CD4-positive, alpha-beta T cell (primary cell): ENCODE results near the gene WAC. TPM values are rescaled to one million over a fixed set of nuclear protein-coding genes. Genes with fewer than 3 reads are reported as not detected.

Experiments used
- ATAC-seq: fragments of 200-7000 bp; cut with Tn5 transposase; one replicate; pipeline ENCODE4 v1.10.0; 2022; ENCODE audit warnings: mild to moderate bottlenecking; ENCODE audit not compliant: poor library complexity
- CTCF ChIA-PET: fragments of 350-600 bp; sonication (Branson Sonifier 250); formaldehyde crosslinking; loops from one replicate; lab custom pipeline; 2021; ENCODE audit warnings: antibody characterized with exemption, inconsistent platforms; lab: Charles Lee
- POLR2A ChIA-PET: fragments of 350-600 bp; sonication (Branson Sonifier 250); formaldehyde crosslinking; loops from one replicate; lab custom pipeline; 2021; ENCODE audit warnings: antibody characterized with exemption, inconsistent platforms; lab: Charles Lee
- DNase-seq, 14 experiments: peaks; one replicate each; pipeline ENCODE4 v3.0.0-alpha.2; 2013 to 2020; ENCODE audit warnings: mixed read lengths in 2 of 14
- H3K27ac ChIP-seq, 2 donors: one replicate each; pipeline versions ENCODE4 v1.5.1 to v1.7.0; 2013; ENCODE audit warnings: low read length in 2 of 2, low read depth in 1 of 2, mild to moderate bottlenecking in 1 of 2
- H3K27me3 ChIP-seq, 2 experiments: 1 replicate in 1 of 2; 2 replicates in 1 of 2; pipeline versions ENCODE4 v1.6.1 to v1.7.0; 2013; ENCODE audit warnings: low read length in 2 of 2, control low read depth in 1 of 2, mild to moderate bottlenecking in 1 of 2, moderate library complexity in 1 of 2; ENCODE audit not compliant: insufficient read depth in 2 of 2, control insufficient read depth in 1 of 2
- H3K36me3 ChIP-seq: one replicate; pipeline ENCODE4 v1.6.1; 2013; ENCODE audit warnings: low read length, control low read depth; ENCODE audit not compliant: insufficient read depth
- H3K4me1 ChIP-seq: one replicate; pipeline ENCODE4 v1.6.1; 2013; ENCODE audit warnings: low read length, control low read depth; ENCODE audit not compliant: insufficient read depth
- H3K4me3 ChIP-seq: one replicate; pipeline ENCODE4 v1.5.1; 2013; ENCODE audit warnings: mild to moderate bottlenecking, low read length, moderate library complexity
- H3K9me3 ChIP-seq, 2 experiments: 1 replicate in 1 of 2; 2 replicates in 1 of 2; pipeline versions ENCODE4 v1.6.1 to v1.7.0; 2013; ENCODE audit warnings: low read length in 2 of 2, mild to moderate bottlenecking in 2 of 2, control low read depth in 1 of 2, moderate library complexity in 1 of 2; ENCODE audit not compliant: control insufficient read depth in 1 of 2, insufficient read depth in 1 of 2
- H3K27ac Mint-ChIP-seq: one replicate; pipeline ENCODE4 v1.8.0; 2020; ENCODE audit warnings: mixed read lengths
- H3K27me3 Mint-ChIP-seq: one replicate; pipeline ENCODE4 v1.8.0; 2021; ENCODE audit warnings: mixed read lengths
- H3K36me3 Mint-ChIP-seq: one replicate; pipeline ENCODE4 v1.8.0; 2021; ENCODE audit warnings: low read depth, mixed read lengths
- H3K4me1 Mint-ChIP-seq: one replicate; pipeline ENCODE4 v1.8.0; 2021; ENCODE audit warnings: low read depth, mixed read lengths
- H3K4me3 Mint-ChIP-seq: one replicate; pipeline ENCODE4 v1.8.0; 2020; ENCODE audit warnings: mild to moderate bottlenecking, mixed read lengths
- H3K9me3 Mint-ChIP-seq: one replicate; pipeline ENCODE4 v1.8.0; 2020; ENCODE audit warnings: mixed read lengths
- intact Hi-C, 2 experiments: fragments of 100-400 bp; cut with DNase I in 1 of 2; cut with micrococcal nuclease in 1 of 2; formaldehyde crosslinking; loops; one replicate each; pipeline versions ENCODE4 v1.15.1 to v1.9.0; 2023 to 2025; cut with DNase I, micrococcal nuclease
- total RNA-seq, 174 experiments: library from RNA in 2 of 174; stranded (reverse) in 2 of 174; gene quantifications; one replicate each; pipeline ENCODE4 v1.2.3 and lab custom pipeline; 2021 to 2026
- TF ChIP-seq, protein P1 (sequence below): fragments of 200-600 bp; IDR thresholded peaks from one replicate; pipeline ENCODE4 v1.8.0; 2022; ENCODE audit warnings: antibody characterized with exemption, mild to moderate bottlenecking

The WAC gene
- total RNA-seq, 2 experiments from 2014 or later: 169 to 177 TPM

DNA sequence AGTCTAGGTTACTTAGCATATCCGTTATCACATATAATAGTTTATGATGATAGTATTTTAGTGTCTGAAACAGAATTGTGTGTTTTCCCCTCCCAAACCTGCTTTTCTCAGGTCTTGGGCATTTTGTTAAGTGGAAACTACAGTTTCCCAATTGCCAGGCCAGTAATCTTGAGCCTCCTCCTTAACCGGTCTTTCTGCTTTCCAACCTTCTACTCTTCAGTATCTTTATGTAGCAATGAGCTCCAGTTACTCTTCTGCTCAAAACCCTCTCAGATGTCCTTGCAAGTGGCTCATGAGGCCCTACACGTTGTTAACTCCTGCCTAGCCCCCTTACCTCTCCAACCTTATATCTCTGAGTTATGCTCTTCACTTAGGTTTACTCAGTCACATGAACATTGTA lies 22.0 kb downstream of the WAC start:
- POLR2A ChIA-PET: interaction anchor here (0.7 to 1.7 kb wide), 3 partner anchors 9 to 342 kb away, joined by 3 to 6 read pairs (median 5); no protein-coding TSS in a partner anchor
- Histone ChIP-seq H3K9me3 (no peaks in the 10 kb centered on the region), H3K36me3 (peaks cover 74% of the 10 kb centered on the region), H3K4me3 (no peak overlapping the region), H3K27ac (no peak overlapping the region), H3K27me3 (no peaks in the 10 kb centered on the region), H3K4me1 (peaks cover 28% of the 10 kb centered on the region)
- Mint-ChIP-seq H3K36me3 (peaks cover 97% of the 10 kb centered on the region), H3K4me3 (peak overlapping the region; percentile 16), H3K9me3 (no peaks in the 10 kb centered on the region), H3K27me3 (no peaks in the 10 kb centered on the region), H3K27ac (peak overlapping the region; percentile 2), H3K4me1 (peaks cover 95% of the 10 kb centered on the region)
- intact Hi-C loops: no loop called here
- ATAC-seq: no peak
- DNase-seq: no peak
- TF ChIP-seq, protein P1, sequence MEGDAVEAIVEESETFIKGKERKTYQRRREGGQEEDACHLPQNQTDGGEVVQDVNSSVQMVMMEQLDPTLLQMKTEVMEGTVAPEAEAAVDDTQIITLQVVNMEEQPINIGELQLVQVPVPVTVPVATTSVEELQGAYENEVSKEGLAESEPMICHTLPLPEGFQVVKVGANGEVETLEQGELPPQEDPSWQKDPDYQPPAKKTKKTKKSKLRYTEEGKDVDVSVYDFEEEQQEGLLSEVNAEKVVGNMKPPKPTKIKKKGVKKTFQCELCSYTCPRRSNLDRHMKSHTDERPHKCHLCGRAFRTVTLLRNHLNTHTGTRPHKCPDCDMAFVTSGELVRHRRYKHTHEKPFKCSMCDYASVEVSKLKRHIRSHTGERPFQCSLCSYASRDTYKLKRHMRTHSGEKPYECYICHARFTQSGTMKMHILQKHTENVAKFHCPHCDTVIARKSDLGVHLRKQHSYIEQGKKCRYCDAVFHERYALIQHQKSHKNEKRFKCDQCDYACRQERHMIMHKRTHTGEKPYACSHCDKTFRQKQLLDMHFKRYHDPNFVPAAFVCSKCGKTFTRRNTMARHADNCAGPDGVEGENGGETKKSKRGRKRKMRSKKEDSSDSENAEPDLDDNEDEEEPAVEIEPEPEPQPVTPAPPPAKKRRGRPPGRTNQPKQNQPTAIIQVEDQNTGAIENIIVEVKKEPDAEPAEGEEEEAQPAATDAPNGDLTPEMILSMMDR: no peak
- CTCF ChIA-PET: interaction anchor here (1.5 kb wide), 1 partner anchor 9 kb away, joined by 5 read pairs; no protein-coding TSS in a partner anchor

DNA sequence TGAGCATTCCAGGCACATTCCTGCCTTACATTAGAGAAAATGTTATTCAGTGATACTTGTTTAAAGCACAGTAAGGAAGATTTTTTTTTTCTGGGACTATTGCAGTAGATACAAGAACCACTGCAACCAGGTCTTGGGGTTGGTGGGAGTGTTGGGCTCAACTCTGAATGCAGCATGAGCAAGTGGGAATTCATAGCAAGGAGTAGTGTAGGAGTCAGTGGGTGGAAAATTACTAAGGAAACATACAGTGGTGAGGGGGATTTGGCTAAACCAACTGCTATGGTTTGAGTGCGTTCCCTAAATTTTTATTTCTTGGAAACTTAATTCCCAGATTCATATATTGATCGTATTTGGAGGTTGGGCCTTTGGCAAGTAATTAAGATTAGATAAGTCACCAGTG lies 22.4 kb downstream of the WAC start:
- no peak for ATAC-seq
- intact Hi-C loops: no loop called here
- H3K9me3 Mint-ChIP-seq: no peaks in the 10 kb centered on the region

DNA sequence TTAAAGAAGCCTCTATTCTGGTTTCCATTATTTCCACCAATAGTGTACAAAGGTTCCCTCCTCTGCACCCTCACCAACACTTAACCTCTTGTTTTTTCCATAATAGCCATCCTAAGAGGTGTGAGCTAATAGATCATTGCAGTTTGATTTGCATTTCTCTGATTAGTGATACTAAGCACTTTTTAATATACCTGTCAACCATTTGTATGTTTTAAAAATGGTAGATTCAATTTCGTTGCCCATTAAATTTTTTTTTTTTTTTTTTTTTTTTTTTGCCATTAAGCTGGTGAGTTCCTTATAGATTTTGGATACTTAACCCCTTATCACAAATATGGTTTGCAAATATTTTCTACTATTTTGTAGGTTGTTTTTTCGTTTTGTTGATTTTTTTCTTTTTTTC lies 23.2 kb downstream of the WAC start:
- no peaks in the 10 kb centered on the region for H3K27me3 ChIP-seq
- H3K4me3 ChIP-seq: no peak overlapping the region
- intact Hi-C loops: no loop called here
- H3K36me3 ChIP-seq: peaks cover 74% of the 10 kb centered on the region
- H3K4me1 ChIP-seq: peaks cover 34% of the 10 kb centered on the region
- H3K27ac ChIP-seq: no peak overlapping the region
- no peak for DNase-seq
- CTCF ChIA-PET: interaction anchor here (0.9 kb wide), 1 partner anchor 10 kb away, joined by 3 read pairs; no protein-coding TSS in a partner anchor
- H3K27ac Mint-ChIP-seq: no peak overlapping the region
- no peak for ATAC-seq
- no peak overlapping the region for H3K4me3 Mint-ChIP-seq
- no peaks in the 10 kb centered on the region for H3K9me3 Mint-ChIP-seq
- H3K27me3 Mint-ChIP-seq: no peaks in the 10 kb centered on the region
- no peaks in the 10 kb centered on the region for H3K9me3 ChIP-seq
- POLR2A ChIA-PET: interaction anchor here (0.6 to 1.3 kb wide), 5 partner anchors 9 to 1193 kb away, joined by 3 to 4 read pairs (median 4); partner anchors contain the start of gene WAC
- TF ChIP-seq, protein P1: no peak
- H3K4me1 Mint-ChIP-seq: peaks cover 95% of the 10 kb centered on the region
- H3K36me3 Mint-ChIP-seq: peaks cover 96% of the 10 kb centered on the region

More for the DNA sequence above, 22.4 kb downstream of the WAC start:
- peaks cover 97% of the 10 kb centered on the region for H3K36me3 Mint-ChIP-seq
- ChIA-PET POLR2A (interaction anchor here (1.2 to 1.7 kb wide), 3 partner anchors 10 to 26 kb away, joined by 4 to 6 read pairs (median 5); no protein-coding TSS in a partner anchor), CTCF (interaction anchor here (1.5 kb wide), 1 partner anchor 9 kb away, joined by 5 read pairs; no protein-coding TSS in a partner anchor)
- Histone ChIP-seq H3K4me3 (no peak overlapping the region), H3K27me3 (no peaks in the 10 kb centered on the region), H3K9me3 (no peaks in the 10 kb centered on the region), H3K36me3 (peaks cover 74% of the 10 kb centered on the region), H3K27ac (no peak overlapping the region), H3K4me1 (peaks cover 31% of the 10 kb centered on the region)
- H3K27me3 Mint-ChIP-seq: no peaks in the 10 kb centered on the region
- no peak for DNase-seq
- TF ChIP-seq, protein P1: no peak
- H3K27ac Mint-ChIP-seq: no peak overlapping the region
- H3K4me1 Mint-ChIP-seq: peaks cover 95% of the 10 kb centered on the region
- H3K4me3 Mint-ChIP-seq: no peak overlapping the region
